Keratinocyte (primary cell): ENCODE results near the gene ZGRF1.

Experiments
- CTCF ChIP-seq, 3 experiments: IDR thresholded peaks in 1 of 3; conservative IDR thresholded peaks in 1 of 3; optimal IDR thresholded peaks in 1 of 3; 2 replicates in 2 of 3; 3 replicates in 1 of 3; pipeline versions ENCODE3 to v1.5.1; 2011; ENCODE audit warnings: low read length in 3 of 3, mild to moderate bottlenecking in 3 of 3, moderate library complexity in 2 of 3, control low read depth in 1 of 3, inconsistent platforms in 1 of 3; ENCODE audit not compliant: insufficient read depth in 2 of 3; ENCODE audit errors: extremely low read depth in 1 of 3
- EZH2 ChIP-seq: IDR thresholded peaks from one replicate; pipeline ENCODE4 v1.6.1; 2012; ENCODE audit warnings: inconsistent platforms, mild to moderate bottlenecking, low read length, moderate library complexity

DNA sequence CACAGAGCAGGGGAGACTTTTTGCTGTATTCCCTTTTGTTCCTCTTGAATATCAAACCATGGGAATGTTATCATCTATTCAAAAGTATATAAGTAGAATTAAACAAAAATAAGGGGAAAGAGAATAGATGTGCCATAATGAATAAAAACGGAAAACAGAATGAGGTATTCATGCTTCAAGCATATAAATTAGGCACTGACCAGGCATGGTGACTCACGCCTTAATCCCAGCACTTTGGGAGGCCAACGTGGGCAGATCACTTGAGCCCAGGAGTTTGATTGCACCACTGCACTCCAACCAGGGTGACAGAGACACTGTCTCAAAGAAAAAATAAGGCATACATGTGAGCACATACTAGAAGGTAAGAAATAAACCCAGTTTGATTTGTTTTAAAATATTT, 104.4 kb downstream of the ZGRF1 start:
- TF ChIP-seq CTCF (optimal IDR thresholded peaks at IDR 0.05 in 1 of 3, IDR thresholded peaks at IDR 0.05 in 1 of 3, conservative IDR thresholded peaks at IDR 0.05 in 1 of 3; ENCODE audit: extremely low read depth in 1 of 3, insufficient read depth in 2 of 3, low read length in 3 of 3) (no peak), EZH2 (no peak)
